GM12878 (cell line): Measurements from ENCODE around the gene NLRP6. TPM values are rescaled to one million over a fixed set of nuclear protein-coding genes. Genes with fewer than 3 reads are reported as not detected.

Experiments used
- ATAC-seq: fragments of 200-7000 bp; cut with Tn5 transposase; 3 replicates; pipeline ENCODE4 v1.9.1; 2020; ENCODE audit warnings: mild to moderate bottlenecking, moderate library complexity
- BruUV-seq: library from RNA; stranded (reverse); fragments of 400-500 nt; replicated peaks from 2 replicates; lab custom pipeline; 2021; lab: Mats Ljungman, UMichigan
- CTCF ChIA-PET: fragments of 300-600 bp; sonication (Branson Sonifier 250); formaldehyde crosslinking; extraction: SDS; loops from one replicate; lab custom pipeline; 2021; ENCODE audit warnings: inconsistent platforms; lab: Yijun Ruan, JAX
- POLR2A ChIA-PET: fragments of 350-600 bp; formaldehyde crosslinking; extraction: SDS; loops from one replicate; lab custom pipeline; 2021; ENCODE audit warnings: inconsistent platforms; lab: Charles Lee
- RAD21 ChIA-PET: fragments of 300-600 bp; sonication (Branson Sonifier 250); formaldehyde crosslinking; loops from one replicate; lab custom pipeline; 2023; ENCODE audit warnings: antibody characterized with exemption; ENCODE audit not compliant: unreplicated experiment; lab: Charles Lee
- SMC1A ChIA-PET: fragments of 300-600 bp; sonication (Branson Sonifier 250); formaldehyde crosslinking; loops from one replicate; lab custom pipeline; 2023; ENCODE audit not compliant: unreplicated experiment, uncharacterized antibody; lab: Charles Lee
- DNase-seq: peaks from one replicate; pipeline ENCODE4 v3.0.0-alpha.2; 2011; ENCODE audit warnings: low read depth, low spot score
- FAIRE-seq: peaks from 3 replicates; lab custom pipeline; 2011; peaks lifted over from hg19 to GRCh38; lab: Jason Lieb, UNC
- H2AFZ ChIP-seq: 2 replicates; pipeline ENCODE4 v1.6.0; 2011; ENCODE audit warnings: low read depth, low read length, control low read depth; ENCODE audit not compliant: control insufficient read depth
- H3K27ac ChIP-seq: 2 replicates; pipeline ENCODE4 v1.5.1; 2011; ENCODE audit warnings: control low read depth; ENCODE audit not compliant: control insufficient read depth, insufficient read depth
- H3K27me3 ChIP-seq, 2 experiments: replicated peaks in 1 of 2; 2 replicates each; pipeline versions ENCODE4 v1.6.0 to v1.6.1; 2011; ENCODE audit warnings: low read length in 1 of 2; ENCODE audit not compliant: control insufficient read depth in 2 of 2, insufficient read depth in 2 of 2
- H3K36me3 ChIP-seq, 2 experiments: 2 replicates each; pipeline ENCODE4 v1.5.1; 2011; ENCODE audit warnings: low read length in 1 of 2; ENCODE audit not compliant: control insufficient read depth in 2 of 2, insufficient read depth in 2 of 2
- H3K4me1 ChIP-seq: 2 replicates; pipeline ENCODE4 v1.6.1; 2011; ENCODE audit warnings: mild to moderate bottlenecking, low read length, moderate library complexity, mixed read lengths; ENCODE audit not compliant: control insufficient read depth, insufficient read depth
- H3K4me2 ChIP-seq: 2 replicates; pipeline ENCODE4 v1.6.0; 2011; ENCODE audit warnings: control low read depth; ENCODE audit not compliant: control insufficient read depth, insufficient read depth
- H3K4me3 ChIP-seq: fragments of 200-600 bp; sonication (generic); 2 replicates; pipeline ENCODE4 v1.5.1; 2016
- H3K79me2 ChIP-seq: 2 replicates; pipeline ENCODE4 v1.6.0; 2011; ENCODE audit warnings: low read length; ENCODE audit not compliant: control insufficient read depth, insufficient read depth
- H3K9ac ChIP-seq: 2 replicates; pipeline ENCODE4 v1.8.0; 2011; ENCODE audit warnings: low read length, control low read depth, mixed read lengths; ENCODE audit not compliant: control insufficient read depth, insufficient read depth
- H3K9me3 ChIP-seq: replicated peaks from 3 replicates; pipeline ENCODE4 v1.5.1; 2011; ENCODE audit warnings: mild to moderate bottlenecking, low read length; ENCODE audit not compliant: control insufficient read depth, insufficient read depth
- H4K20me1 ChIP-seq: 2 replicates; pipeline ENCODE4 v1.6.0; 2011; ENCODE audit not compliant: control insufficient read depth, insufficient read depth
- BHLHE40 ChIP-seq, 2 experiments: fragments of 450-650 bp in 1 of 2; IDR thresholded peaks; 2 replicates each; pipeline ENCODE4 v1.6.1; 2011 to 2017; ENCODE audit warnings: low read depth in 2 of 2, borderline replicate concordance in 1 of 2, improper control_type of control experiment in 1 of 2, low read length in 1 of 2, mild to moderate bottlenecking in 1 of 2
- GATAD2B ChIP-seq: fragments of 450-650 bp; conservative IDR thresholded peaks from 2 replicates; pipeline ENCODE4 v1.6.1; 2017; ENCODE audit warnings: low read depth, mild to moderate bottlenecking, moderate library complexity
- KDM1A ChIP-seq: fragments of 200-600 bp; sonication (generic); IDR thresholded peaks from 2 replicates; pipeline ENCODE4 v1.6.1; 2016; ENCODE audit warnings: borderline replicate concordance
- WGBS: methylation state at CpG from one replicate; pipeline ENCODE4 v1.1.6; 2016; ENCODE audit warnings: low lambda C conversion rate; ENCODE audit not compliant: insufficient replicate concordance, insufficient coverage; ENCODE audit errors: missing lambda C conversion rate; 5-methylcytosine and 5-hydroxymethylcytosine counted together
- in situ Hi-C: fragments of 300-500 bp; cut with MboI; formaldehyde crosslinking; loops from 9 replicates; pipeline ENCODE4 v1.14.3; 2018; ENCODE audit warnings: mixed read lengths
- intact Hi-C: fragments of 100-400 bp; cut with micrococcal nuclease; formaldehyde crosslinking; loops from one replicate; pipeline ENCODE4 v1.14.2; 2022; ENCODE audit not compliant: unreplicated experiment
- polyA plus RNA-seq, 11 experiments: library from polyadenylated mRNA; depleted of rRNA in 4 of 11; unstranded in 6 of 11; stranded (reverse) in 5 of 11; fragments of >200 nt; fragmentation: Nextera tagmentation in 4 of 11; fragmentation: Illumina TruSeq in 1 of 11; extraction: Ambion mirVana in 4 of 11; extraction: Trizol in 1 of 11; gene quantifications; 1 replicate in 1 of 11; 2 replicates in 10 of 11; pipeline versions ENCODE4 v1.2.1 to v1.2.3, GENCODE V29; 2011 to 2016; ENCODE audit warnings: inconsistent platforms in 2 of 11, missing spikeins in 2 of 11, low read depth in 1 of 11
- total RNA-seq, 4 experiments: library from RNA; depleted of rRNA in 3 of 4; stranded (reverse); fragments of >200 nt in 3 of 4; fragmentation: Illumina TruSeq in 1 of 4; extraction: Trizol in 1 of 4; gene quantifications; 2 replicates each; pipeline versions ENCODE4 v1.2.1 to v1.2.3, GENCODE V29; 2013 to 2021

Gene NLRP6
- total and polyA plus RNA-seq, 10 of the 15 experiments (the other 5 are each of a cell fraction or from before 2014, with no cell fraction given), result 0.03 to 0.11 TPM; not detected in 8

GRCh38 chr11:289712-290620 lies 11.8 kb downstream of the NLRP6 start:
- Histone ChIP-seq H3K9ac (no peak overlapping the region), H3K36me3 (no peaks in the 10 kb centered on the region), H3K4me2 (peak overlapping the region; percentile 82), H3K27ac (no peak overlapping the region), H3K4me3 (peak overlapping the region; percentile 58), H2AFZ (no peak overlapping the region), H3K4me1 (peaks cover 8% of the 10 kb centered on the region; the same call in 1 of the 2 replicates), H4K20me1 (no peaks in the 10 kb centered on the region), H3K27me3 (peaks cover 1 to 2% of the 10 kb centered on the region in 2 experiments; a peak in 3 of 4 replicates), H3K79me2 (no peaks in the 10 kb centered on the region), H3K9me3 (no peaks in the 10 kb centered on the region)
- TF ChIP-seq KDM1A, result no peak
- TF ChIP-seq BHLHE40 (IDR thresholded peaks at IDR 0.05; ENCODE audit: borderline replicate concordance in 1 of 2, low read depth in 2 of 2, low read length in 1 of 2), result peak; percentile 15 to 76; a peak in 2 of 4 replicates
- 0 out of 2 replicates have a peak, but pooled peaks have one; percentile 20 for TF ChIP-seq GATAD2B
- intact Hi-C loops, result no loop called here
- ChIA-PET RAD21 (interaction anchor here (1.0 to 1.4 kb wide), 3 partner anchors 21 to 83 kb away, joined by 3 to 4 read pairs (median 4); partner anchors contain the start of genes BET1L and RIC8A), SMC1A (interaction anchor here (0.6 to 1.2 kb wide), 2 partner anchors 18 to 39 kb away, joined by 3 to 4 read pairs; no protein-coding TSS in a partner anchor), POLR2A (interaction anchor here (0.6 to 3.5 kb wide), 4 partner anchors 22 to 40 kb away, joined by 3 to 10 read pairs (median 4); no protein-coding TSS in a partner anchor), CTCF (interaction anchor here (1.7 to 1.8 kb wide), 3 partner anchors 15 to 39 kb away, joined by 3 to 9 read pairs (median 7); no protein-coding TSS in a partner anchor)
- 73% methylated on average over 36 of the region's 48 CpGs for WGBS
- ATAC-seq, result no peak; the same call in 1 of the 3 replicates
- TSS peak; percentile 76 for BruUV-seq
- in situ Hi-C loops, result no loop called here
- no peak for FAIRE-seq
- no peak for DNase-seq
